Activated naive CD8-positive, alpha-beta T cell treated with anti-CD3 and anti-CD28 coated beads, Interleukin-2, amount 50 U/mL, for 24 hours (primary cell): ENCODE measurements around the gene PRAMEF4.
"Not testable (repeated sequence)": the region's sequence is repeated elsewhere in the genome, so short reads cannot be mapped to it uniquely, and the experiment has no call there.

Experiments
- ATAC-seq: fragments of 150-1000 bp; cut with Tn5 transposase; one replicate; pipeline ENCODE4 v1.10.0; 2021
- DNase-seq: peaks from one replicate; pipeline ENCODE4 v3.0.0; 2021
- H3K27ac Mint-ChIP-seq: one replicate; pipeline ENCODE4 v1.8.0; 2021; ENCODE audit warnings: mild to moderate bottlenecking, mixed read lengths
- H3K27me3 Mint-ChIP-seq: one replicate; pipeline ENCODE4 v1.8.0; 2021; ENCODE audit warnings: mixed read lengths
- H3K36me3 Mint-ChIP-seq: one replicate; pipeline ENCODE4 v1.8.0; 2021; ENCODE audit warnings: low read depth, mixed read lengths
- H3K4me1 Mint-ChIP-seq: one replicate; pipeline ENCODE4 v1.8.0; 2021; ENCODE audit warnings: mixed read lengths
- H3K4me3 Mint-ChIP-seq: one replicate; pipeline ENCODE4 v1.8.0; 2021; ENCODE audit warnings: mild to moderate bottlenecking, moderate library complexity, mixed read lengths
- H3K9me3 Mint-ChIP-seq: one replicate; pipeline ENCODE4 v1.8.0; 2021; ENCODE audit warnings: mixed read lengths

Gene PRAMEF4

DNA sequence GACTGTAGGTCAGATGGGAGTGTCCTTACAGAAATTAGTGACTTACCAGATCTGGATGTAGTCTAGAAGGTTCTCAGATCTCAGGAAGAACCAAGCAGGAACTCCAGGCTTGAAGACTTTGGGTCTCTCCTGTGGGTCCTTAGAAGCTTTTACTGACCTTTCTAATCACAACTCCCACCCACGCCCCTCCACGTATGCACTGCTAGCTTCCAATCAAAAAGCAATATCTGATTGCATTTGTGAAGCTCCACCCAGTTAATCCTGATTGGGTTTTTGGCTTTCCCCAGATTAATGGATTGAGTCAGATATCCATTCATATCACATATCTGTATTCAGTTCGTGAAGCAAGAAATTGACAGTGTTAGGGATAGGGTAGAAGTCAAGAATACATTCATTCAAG lies at the start of gene PRAMEF4:
PRAMEF4 (minus strand) TSS at position 101 of the 400 bp plus-strand sequence. CDS start 2,807 bp downstream, outside the sequence.
- H3K27ac Mint-ChIP-seq = not testable (repeated sequence)

GRCh38 chr1:12924368-12924767 lies 38.4 kb upstream of the PRAMEF4 start:
- not testable (repeated sequence) for H3K27ac Mint-ChIP-seq, ATAC-seq, DNase-seq, H3K4me3 Mint-ChIP-seq, H3K27me3 Mint-ChIP-seq, H3K4me1 Mint-ChIP-seq, H3K36me3 Mint-ChIP-seq, H3K9me3 Mint-ChIP-seq

More for the DNA sequence above, at the start of gene PRAMEF4:
- not testable (repeated sequence) for H3K4me3 Mint-ChIP-seq, H3K27me3 Mint-ChIP-seq, DNase-seq, H3K4me1 Mint-ChIP-seq, ATAC-seq, H3K9me3 Mint-ChIP-seq, H3K36me3 Mint-ChIP-seq

DNA sequence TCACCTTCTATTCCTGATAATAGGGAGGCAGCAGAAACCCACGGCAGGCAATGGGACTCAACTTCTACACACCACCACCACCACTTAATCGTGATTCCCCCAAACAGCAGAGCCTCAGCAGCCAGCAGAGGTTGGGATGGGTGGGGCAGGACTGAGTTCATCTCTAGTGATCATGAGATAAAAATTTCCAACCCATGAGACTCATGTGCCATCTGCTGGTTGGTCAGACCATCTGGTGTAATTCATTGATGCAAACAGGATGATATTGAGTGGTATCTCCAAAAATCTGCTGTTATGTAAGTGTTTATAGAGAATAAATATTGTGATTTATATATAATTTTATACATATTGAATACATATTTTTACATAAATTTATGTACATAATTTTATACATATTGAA lies 35.7 kb upstream of the PRAMEF4 start:
- H3K9me3 Mint-ChIP-seq, H3K36me3 Mint-ChIP-seq, H3K4me3 Mint-ChIP-seq, DNase-seq, ATAC-seq, H3K27ac Mint-ChIP-seq, H3K4me1 Mint-ChIP-seq, H3K27me3 Mint-ChIP-seq: not testable (repeated sequence)

- ATAC-seq, DNase-seq, H3K27ac Mint-ChIP-seq, H3K36me3 Mint-ChIP-seq, H3K9me3 Mint-ChIP-seq, H3K4me3 Mint-ChIP-seq, H3K27me3 Mint-ChIP-seq, H3K4me1 Mint-ChIP-seq: not testable (repeated sequence)
Observed at GRCh38 chr1:12916310-12916709, 30.3 kb upstream of the PRAMEF4 start, which contains the start of gene PRAMEF7. TSS of gene PRAMEF7 (plus strand) at chr1:12916610. CDS start at chr1:12917693, 1,083 bp downstream.

GRCh38 chr1:12903793-12904572 lies 18.0 kb upstream of the PRAMEF4 start:
- H3K4me3 Mint-ChIP-seq, ATAC-seq, H3K27ac Mint-ChIP-seq, H3K4me1 Mint-ChIP-seq, H3K9me3 Mint-ChIP-seq, DNase-seq, H3K36me3 Mint-ChIP-seq, H3K27me3 Mint-ChIP-seq: not testable (repeated sequence)

DNA sequence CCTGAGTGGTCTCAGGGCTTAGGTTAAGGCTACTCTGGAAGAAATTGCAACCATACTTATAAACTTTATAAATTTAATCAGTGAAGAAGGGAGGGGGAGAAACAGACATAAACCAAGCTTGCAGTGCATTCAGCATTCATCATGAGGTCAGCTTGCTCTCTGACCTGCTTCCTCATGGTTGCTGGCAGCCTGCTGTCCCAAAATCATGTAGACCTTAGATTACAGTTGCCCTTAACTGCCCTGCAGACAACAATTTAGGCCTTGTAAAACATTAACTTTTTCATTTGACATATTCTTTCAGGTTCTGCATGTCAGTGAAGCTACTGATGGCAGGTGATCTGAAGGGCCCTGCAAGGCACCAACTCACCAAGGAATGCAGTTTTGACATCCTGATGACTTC lies 13.2 kb upstream of the PRAMEF4 start:
- DNase-seq, ATAC-seq, H3K27me3 Mint-ChIP-seq, H3K4me1 Mint-ChIP-seq, H3K36me3 Mint-ChIP-seq, H3K27ac Mint-ChIP-seq, H3K9me3 Mint-ChIP-seq, H3K4me3 Mint-ChIP-seq: not testable (repeated sequence)

DNA sequence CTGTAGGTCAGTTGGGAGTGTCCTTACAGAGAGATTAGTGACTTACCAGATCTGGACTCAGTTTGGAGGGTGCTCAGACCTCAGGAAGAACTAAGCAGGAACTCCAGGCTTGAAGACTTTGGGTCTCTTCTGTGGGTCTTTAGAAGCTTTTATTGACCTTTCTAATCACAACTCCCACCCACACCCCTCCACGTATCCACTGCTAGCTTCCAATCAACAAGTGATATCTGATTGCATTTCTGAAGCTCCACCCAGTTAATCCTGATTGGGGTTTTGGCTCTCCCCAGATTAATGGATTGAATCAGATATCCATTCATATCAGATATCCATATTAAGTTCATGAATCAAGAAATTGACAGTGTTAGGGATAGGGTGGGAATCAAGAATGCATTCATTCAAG lies 12.2 kb upstream of the PRAMEF4 start, which contains the start of gene PRAMEF10:
PRAMEF10 (minus strand) TSS at position 101 of the 400 bp plus-strand sequence. CDS start 2,423 bp downstream, outside the sequence.
- H3K27me3 Mint-ChIP-seq, H3K9me3 Mint-ChIP-seq, H3K4me1 Mint-ChIP-seq, ATAC-seq, H3K4me3 Mint-ChIP-seq, H3K36me3 Mint-ChIP-seq, DNase-seq, H3K27ac Mint-ChIP-seq: not testable (repeated sequence)

DNA sequence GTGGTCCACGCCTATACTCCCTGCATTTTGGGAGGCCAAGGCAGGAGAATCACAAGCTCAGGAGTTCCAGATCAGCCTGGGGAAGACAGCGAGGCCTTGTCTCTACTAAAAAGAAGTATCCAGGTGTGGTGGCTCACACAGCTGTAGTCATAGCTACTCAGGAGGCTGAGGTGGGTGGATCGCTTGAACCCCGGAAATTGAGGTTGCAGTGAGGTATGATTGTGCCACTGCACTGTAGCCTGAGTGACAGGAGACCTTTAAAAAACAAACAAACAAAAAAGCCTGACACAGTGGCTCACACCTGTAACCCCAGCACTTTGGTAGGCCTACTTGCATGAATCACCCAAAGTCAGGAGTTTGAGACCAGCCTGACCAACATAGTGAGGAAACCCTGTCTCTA lies 7.5 kb downstream of the PRAMEF4 start:
- H3K9me3 Mint-ChIP-seq, H3K27me3 Mint-ChIP-seq, H3K4me1 Mint-ChIP-seq, H3K36me3 Mint-ChIP-seq, DNase-seq, ATAC-seq, H3K4me3 Mint-ChIP-seq, H3K27ac Mint-ChIP-seq: not testable (repeated sequence)

DNA sequence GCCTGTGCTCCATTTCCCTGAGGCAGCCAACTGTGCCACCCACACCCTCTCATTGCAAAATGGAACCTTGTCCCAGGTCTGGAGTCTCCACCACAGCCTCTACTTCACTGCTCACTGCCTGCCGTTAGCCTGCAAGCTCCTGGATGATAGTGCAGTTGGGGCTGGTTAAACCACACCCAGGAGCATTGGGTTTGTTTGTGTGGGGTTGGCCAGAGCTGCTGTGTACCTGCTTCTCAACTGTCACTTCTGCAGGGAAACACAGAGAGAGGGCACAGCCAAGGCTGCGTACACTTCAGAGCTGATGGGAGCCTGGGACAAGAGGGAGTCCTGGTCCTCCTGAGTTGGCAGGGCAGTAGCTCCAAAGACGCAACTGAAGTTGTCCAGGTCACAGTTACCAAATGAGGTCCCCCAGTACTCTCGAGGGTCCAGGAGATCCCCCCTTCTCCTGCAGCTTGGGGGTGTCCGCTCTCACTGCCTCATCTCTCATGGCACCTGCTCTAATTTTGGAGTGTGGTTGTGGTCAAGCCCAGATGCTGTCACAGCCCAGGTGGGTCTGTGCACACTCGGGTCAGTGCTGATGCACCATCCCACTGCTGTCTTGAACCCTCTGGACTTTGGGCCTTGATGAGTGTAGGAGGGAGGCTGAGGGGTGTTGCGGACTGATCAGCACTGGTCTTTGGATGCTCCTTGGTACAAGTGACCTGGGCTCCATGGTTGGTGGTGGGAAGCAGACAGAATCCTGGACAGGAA lies 22.7 kb downstream of the PRAMEF4 start:
- not testable (repeated sequence) for ATAC-seq, H3K27ac Mint-ChIP-seq, H3K36me3 Mint-ChIP-seq

DNA sequence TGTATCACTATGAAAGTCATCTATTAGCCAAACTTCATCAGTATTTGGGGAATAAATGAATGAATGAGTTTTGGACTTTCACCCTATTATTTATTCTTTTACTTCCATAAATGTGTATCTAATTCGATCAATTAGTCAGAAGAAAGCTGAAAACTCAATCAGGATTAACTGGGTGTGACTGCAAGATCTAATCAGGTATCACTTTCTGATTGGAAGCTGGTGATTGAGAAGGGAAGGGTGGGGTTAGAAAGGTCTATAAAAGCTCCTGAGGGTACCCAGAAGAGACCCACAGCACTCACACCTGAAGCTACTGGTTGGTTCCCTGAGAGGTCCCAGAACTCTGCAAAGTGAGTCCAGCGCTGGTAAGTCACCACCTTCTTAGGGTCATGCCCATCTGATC lies 29.2 kb downstream of the PRAMEF4 start, which contains the start of gene PRAMEF2:
PRAMEF2 (plus strand) TSS at position 301 of the 400 bp plus-strand sequence. CDS start 1,924 bp downstream, outside the sequence.
- not testable (repeated sequence) for H3K4me3 Mint-ChIP-seq, H3K36me3 Mint-ChIP-seq, H3K4me1 Mint-ChIP-seq, DNase-seq, H3K27ac Mint-ChIP-seq, H3K27me3 Mint-ChIP-seq, H3K9me3 Mint-ChIP-seq, ATAC-seq

More for the DNA sequence above, 22.7 kb downstream of the PRAMEF4 start:
- DNase-seq, H3K27me3 Mint-ChIP-seq, H3K4me1 Mint-ChIP-seq, H3K4me3 Mint-ChIP-seq, H3K9me3 Mint-ChIP-seq: not testable (repeated sequence)

GRCh38 chr1:12851779-12852178 lies 34.2 kb downstream of the PRAMEF4 start:
- Mint-ChIP-seq H3K4me1 (no peaks in the 10 kb centered on the region), H3K4me3 (no peak overlapping the region), H3K9me3 (no peaks in the 10 kb centered on the region), H3K27me3 (peaks cover 6% of the 10 kb centered on the region), H3K36me3 (no peaks in the 10 kb centered on the region), H3K27ac (no peak overlapping the region)
- DNase-seq = no peak
- ATAC-seq = no peak

DNA sequence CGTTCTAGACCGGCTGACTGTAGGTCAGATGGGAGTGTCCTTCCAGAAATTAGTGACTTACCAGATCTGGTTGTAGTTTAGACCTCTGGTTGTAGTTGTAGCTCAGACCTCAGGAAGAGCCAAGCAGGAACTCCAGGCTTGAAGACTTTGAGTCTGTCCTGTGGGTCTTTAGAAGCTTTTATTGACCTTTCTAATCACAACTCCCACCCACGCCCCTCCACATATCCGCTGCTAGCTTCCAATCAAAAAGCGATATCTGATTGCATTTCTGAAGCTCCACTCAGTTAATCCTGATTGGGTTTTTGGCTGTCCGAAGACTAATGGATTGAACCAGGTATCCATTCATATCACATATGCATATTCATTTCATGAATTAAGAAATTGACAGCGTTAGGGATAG lies 37.4 kb downstream of the PRAMEF4 start, which contains the start of gene HNRNPCL1:
HNRNPCL1 (minus strand) TSS at position 101 of the 400 bp plus-strand sequence. CDS start 431 bp downstream, outside the sequence.
- not testable (repeated sequence) for H3K27ac Mint-ChIP-seq, H3K4me3 Mint-ChIP-seq, ATAC-seq, H3K4me1 Mint-ChIP-seq, H3K36me3 Mint-ChIP-seq, H3K27me3 Mint-ChIP-seq, H3K9me3 Mint-ChIP-seq, DNase-seq

DNA sequence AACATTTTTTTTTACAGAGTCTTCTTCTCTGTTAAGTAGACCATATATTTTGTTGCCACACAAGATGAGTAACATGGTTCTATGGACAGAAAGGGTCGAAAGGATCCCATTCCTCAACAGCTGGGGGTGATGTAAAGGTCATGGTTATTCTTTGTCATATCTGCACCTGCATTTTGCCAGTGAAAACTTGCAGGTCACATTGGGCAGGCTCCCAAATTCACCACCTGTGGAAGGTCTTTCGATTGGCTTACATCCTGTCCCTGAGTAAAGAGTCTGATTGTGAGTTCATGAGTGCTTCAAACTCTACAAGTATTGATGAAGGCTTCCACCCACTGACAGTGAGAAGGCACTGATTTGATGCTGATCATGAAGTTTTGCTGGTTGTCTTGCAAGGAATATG lies 52.8 kb downstream of the PRAMEF4 start:
- not testable (repeated sequence) for H3K4me1 Mint-ChIP-seq, H3K27ac Mint-ChIP-seq, H3K4me3 Mint-ChIP-seq, H3K9me3 Mint-ChIP-seq, ATAC-seq, H3K36me3 Mint-ChIP-seq, H3K27me3 Mint-ChIP-seq, DNase-seq

- H3K4me1 Mint-ChIP-seq, ATAC-seq, H3K27ac Mint-ChIP-seq, H3K9me3 Mint-ChIP-seq, H3K27me3 Mint-ChIP-seq, DNase-seq, H3K4me3 Mint-ChIP-seq, H3K36me3 Mint-ChIP-seq: not testable (repeated sequence)
Observed at GRCh38 chr1:12831310-12831709, 54.7 kb downstream of the PRAMEF4 start, which contains the start of gene PRAMEF11. TSS of gene PRAMEF11 (minus strand) at chr1:12831410. CDS start at chr1:12828789, 2,621 bp downstream.
